C4-2B (cell line): Measurements from ENCODE around the gene ZFP64.
"Not testable (repeated sequence)": the region's sequence is repeated elsewhere in the genome, so short reads cannot be mapped to it uniquely, and the experiment has no call there.

Experiments used
- H3K27ac ChIP-seq: fragments of 450-650 bp; 2 replicates; pipeline ENCODE4 v1.5.1; 2017
- ZFX ChIP-seq: fragments of 450-650 bp; IDR thresholded peaks from 2 replicates; pipeline ENCODE4 v1.6.1; 2017
- TF ChIP-seq, protein P1 (sequence below): fragments of 450-650 bp; conservative IDR thresholded peaks from 2 replicates; pipeline ENCODE4 v1.5.1; 2017; ENCODE audit warnings: mild to moderate bottlenecking

ZFP64 gene

DNA sequence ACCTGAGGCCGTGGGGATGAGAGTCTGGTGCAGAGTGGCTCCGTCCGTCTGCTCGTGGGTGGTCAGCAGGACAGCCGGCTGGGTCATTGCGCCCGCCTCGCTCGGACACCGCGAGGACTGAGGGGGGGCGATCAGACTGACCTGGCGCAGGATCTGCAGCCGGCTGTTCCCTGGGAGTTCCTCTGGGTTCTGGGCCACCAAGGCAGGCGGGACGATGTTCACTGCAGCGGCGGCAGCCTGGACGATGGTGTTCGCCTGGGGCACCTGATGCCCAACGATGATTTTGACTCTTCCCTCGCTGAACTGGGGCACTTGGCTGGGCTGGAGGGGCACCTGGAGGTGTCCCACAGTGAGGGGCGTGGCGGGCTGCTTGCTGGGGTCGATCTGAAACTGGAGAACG is 39.2 kb downstream of the ZFP64 start:
- TF ChIP-seq ZFX, result no peak
- TF ChIP-seq, protein P1, sequence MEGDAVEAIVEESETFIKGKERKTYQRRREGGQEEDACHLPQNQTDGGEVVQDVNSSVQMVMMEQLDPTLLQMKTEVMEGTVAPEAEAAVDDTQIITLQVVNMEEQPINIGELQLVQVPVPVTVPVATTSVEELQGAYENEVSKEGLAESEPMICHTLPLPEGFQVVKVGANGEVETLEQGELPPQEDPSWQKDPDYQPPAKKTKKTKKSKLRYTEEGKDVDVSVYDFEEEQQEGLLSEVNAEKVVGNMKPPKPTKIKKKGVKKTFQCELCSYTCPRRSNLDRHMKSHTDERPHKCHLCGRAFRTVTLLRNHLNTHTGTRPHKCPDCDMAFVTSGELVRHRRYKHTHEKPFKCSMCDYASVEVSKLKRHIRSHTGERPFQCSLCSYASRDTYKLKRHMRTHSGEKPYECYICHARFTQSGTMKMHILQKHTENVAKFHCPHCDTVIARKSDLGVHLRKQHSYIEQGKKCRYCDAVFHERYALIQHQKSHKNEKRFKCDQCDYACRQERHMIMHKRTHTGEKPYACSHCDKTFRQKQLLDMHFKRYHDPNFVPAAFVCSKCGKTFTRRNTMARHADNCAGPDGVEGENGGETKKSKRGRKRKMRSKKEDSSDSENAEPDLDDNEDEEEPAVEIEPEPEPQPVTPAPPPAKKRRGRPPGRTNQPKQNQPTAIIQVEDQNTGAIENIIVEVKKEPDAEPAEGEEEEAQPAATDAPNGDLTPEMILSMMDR, result no peak
- no peak overlapping the region for H3K27ac ChIP-seq

DNA sequence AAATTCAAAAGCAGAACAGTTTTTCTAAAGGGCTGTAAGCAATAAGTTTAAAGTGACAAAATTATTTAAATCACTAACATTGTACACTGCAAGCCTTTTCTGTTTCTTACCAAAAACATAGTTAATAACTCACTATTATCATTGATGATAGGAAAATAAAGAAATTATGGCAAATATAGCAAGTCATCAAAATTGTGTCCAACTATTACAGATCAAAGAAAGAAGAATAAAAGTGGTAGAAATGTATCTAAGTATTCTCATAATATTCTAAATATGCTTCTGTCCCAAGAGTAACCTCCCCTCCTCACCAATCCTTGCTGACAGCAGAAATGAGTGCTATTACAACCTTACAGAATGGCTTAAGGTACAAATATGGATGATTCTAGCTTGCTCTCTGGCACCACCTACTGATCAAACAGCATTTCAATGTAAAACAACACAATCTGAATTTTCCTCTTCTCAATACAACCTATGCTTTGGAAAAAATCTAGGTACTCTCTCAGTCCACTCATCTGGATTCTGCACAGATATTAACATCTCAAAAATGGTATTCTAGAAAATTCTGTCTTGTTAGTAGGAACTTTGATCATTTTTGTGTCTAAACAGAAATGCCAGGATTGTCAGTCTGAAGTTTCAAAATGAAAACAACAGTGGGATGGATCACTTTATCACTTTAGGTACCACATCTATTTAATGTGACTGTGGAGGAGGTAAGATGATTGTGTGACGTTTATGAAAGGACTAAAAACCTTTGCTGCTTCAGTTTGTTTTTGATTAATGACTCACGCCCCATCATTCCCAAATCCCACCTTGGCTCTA is 40.9 kb downstream of the ZFP64 start:
- TF ChIP-seq, protein P1, result peak; percentile 93
- TF ChIP-seq ZFX, result no peak
- no peak overlapping the region for H3K27ac ChIP-seq

DNA sequence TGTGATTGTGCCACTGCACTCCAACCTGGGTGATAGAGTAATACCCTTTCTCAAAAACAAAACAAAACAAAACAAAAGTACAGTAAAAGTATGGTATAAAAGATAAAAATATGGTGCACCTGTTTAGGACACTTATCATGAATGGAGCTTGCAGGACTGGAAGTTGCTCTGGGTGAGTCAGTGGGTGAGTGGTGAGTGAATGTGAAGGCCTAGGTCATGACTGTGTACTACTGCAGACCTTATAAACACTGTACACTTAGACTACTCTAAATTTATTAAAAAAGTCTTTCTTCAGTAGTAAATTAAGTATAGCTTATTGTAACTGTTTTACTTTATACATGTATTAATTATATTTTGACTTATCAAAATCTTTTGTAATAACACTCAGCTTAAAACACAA is 46.0 kb downstream of the ZFP64 start:
- H3K27ac ChIP-seq, result no peak overlapping the region
- TF ChIP-seq ZFX, result no peak
- TF ChIP-seq, protein P1, result no peak

DNA sequence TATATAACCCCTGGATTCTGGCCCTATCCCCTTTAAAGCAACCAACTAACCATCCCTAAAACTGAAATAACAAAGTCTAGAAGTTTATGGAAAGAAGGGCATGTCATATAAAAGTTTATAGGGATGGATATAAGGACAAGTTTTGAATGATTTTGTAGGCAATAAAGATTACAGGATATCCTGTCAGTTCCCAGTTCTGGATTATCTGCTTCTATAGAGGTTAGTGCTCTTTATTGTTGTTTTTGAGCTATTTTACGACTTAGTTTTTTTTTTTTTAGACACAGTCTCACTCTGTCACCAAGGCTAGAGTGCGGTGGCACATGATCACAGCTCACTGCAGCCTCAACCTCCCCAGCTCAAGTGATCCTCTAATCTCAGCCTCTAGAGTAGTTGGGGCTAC is 48.3 kb downstream of the ZFP64 start:
- TF ChIP-seq, protein P1, result no peak
- no peak for TF ChIP-seq ZFX

DNA sequence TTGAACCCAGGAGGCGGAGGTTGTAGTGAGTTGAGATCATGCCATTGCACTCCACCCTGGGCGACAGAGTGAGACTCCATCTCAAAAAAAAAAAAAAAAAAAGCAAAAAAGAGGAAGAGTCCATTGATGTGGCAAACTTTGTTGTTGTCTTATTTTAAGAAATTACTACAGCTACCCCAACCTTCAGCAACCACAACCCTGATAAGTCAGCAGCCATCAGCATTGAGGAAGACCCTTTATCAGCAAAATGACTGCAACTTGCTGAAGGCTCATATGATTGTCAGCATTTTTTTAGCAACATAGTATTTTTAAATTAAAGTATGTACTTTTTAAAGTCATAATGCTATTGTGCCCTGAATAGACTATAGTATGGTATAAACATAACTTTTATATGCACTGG is 48.8 kb downstream of the ZFP64 start:
- no peak overlapping the region for H3K27ac ChIP-seq
- TF ChIP-seq, protein P1, result no peak
- TF ChIP-seq ZFX, result no peak

More for the DNA sequence above, 48.3 kb downstream of the ZFP64 start:
- H3K27ac ChIP-seq, result no peak overlapping the region

DNA sequence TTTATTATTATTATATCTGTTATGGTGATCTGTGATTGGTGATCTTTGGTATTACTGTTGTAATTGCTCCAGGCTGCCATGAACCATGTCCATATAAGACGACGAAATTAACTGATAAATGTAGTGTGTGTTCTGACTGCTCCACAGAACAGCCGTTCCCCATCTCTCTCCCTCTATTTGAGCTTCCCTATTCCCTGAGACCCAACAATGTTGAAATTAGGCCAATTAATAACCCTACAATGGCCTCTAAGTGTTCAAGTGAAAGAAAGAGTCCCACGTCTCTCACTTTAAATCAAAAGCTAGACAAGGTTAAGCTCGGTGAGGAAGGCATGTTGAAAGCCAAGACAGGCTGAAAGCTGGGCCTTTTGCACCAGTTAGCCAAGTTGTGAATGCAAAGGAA is 51.6 kb downstream of the ZFP64 start:
- TF ChIP-seq ZFX, result no peak
- TF ChIP-seq, protein P1, result no peak
- no peak overlapping the region for H3K27ac ChIP-seq

DNA sequence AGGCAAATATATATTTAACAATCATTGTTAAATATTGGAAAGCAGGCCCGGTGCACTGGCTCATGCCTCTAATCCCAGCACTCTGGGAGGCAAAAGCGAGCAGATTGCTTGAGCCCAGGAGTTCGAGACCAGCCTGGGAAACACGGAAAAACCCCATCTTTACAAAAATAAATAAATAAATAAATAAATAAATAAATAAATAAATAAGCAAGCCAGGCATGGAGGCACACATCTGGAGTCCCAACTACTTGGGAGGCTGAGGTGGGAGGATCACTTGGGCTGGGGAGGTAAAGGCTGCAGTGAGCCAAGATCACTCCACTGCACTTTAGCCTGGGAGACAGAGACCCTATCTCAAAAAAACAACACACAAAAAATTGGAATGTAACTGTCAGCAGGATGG is 53.7 kb downstream of the ZFP64 start:
- no peak overlapping the region for H3K27ac ChIP-seq
- TF ChIP-seq ZFX, result no peak
- TF ChIP-seq, protein P1, result no peak

DNA sequence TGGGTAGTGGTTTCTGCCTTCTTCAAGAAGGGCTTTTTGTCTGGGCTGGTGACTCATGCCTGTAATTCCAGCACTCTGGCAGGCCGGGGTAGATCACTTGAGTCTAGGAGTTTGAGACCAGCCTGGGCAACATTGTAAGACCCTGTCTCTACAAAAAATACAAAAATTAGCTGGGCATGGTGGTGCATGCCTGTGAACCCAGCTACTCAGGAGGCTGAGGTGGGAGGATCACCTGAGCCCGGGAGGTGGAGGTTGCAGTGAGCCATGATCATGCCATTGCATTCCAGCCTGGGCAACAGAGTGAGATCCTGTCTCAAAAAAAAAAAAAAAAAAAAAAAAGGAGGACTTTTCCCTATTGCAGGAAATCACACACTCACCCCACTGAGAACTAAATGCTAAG is 57.9 kb downstream of the ZFP64 start:
- H3K27ac ChIP-seq, result not testable (repeated sequence)
